ENCODE data around the gene TMEM165. TPM values are rescaled to one million over a fixed set of nuclear protein-coding genes. Genes with fewer than 3 reads are reported as not detected.
A peak's percentile ranks its signal among the peaks of the same experiment; 100 is the strongest.
"Not testable (repeated sequence)": the region's sequence is repeated elsewhere in the genome, so short reads cannot be mapped to it uniquely, and the experiment has no call there.

Gene TMEM165
- total RNA-seq, 4 donors from 2014 or later, result 167 to 286 (median 236) TPM

- Histone ChIP-seq H3K9me3 (no peaks in the 10 kb centered on the region), H3K4me1 (peaks cover 0 to 21% (median 0%) of the 10 kb centered on the region in 4 donors), H3K27ac (no peak overlapping the region), H3K4me3 (no peak overlapping the region), H3K36me3 (peaks cover 0 to 30% (median 0%) of the 10 kb centered on the region in 3 donors), H3K27me3 (no peaks in the 10 kb centered on the region)
- TF ChIP-seq CTCF (IDR thresholded peaks at IDR 0.05), result no peak
- no peak for TF ChIP-seq EP300 (IDR thresholded peaks at IDR 0.05)
- TF ChIP-seq POLR2A (IDR thresholded peaks at IDR 0.05), result no peak
- WGBS, 2 donors, result 78 to 80% methylated on average over 6 of the region's 6 CpGs
- DNase-seq (ENCODE audit: low spot score in 2 of 2), result no peak
Measured at GRCh38 chr4:55355555-55355954, 40.2 kb upstream of the TMEM165 start.

GRCh38 chr4:55356991-55357461, 38.7 kb upstream of the TMEM165 start:
- 84 to 89% methylated on average over 5 of the region's 5 CpGs for WGBS, 2 donors
- peaks cover 0 to 21% (median 0%) of the 10 kb centered on the region in 4 donors for H3K4me1 ChIP-seq
- no peak for DNase-seq (ENCODE audit: low spot score in 2 of 2)

GRCh38 chr4:55358246-55358645, 37.5 kb upstream of the TMEM165 start:
- Histone ChIP-seq H3K9me3 (no peaks in the 10 kb centered on the region), H3K27ac (no peak overlapping the region), H3K27me3 (no peaks in the 10 kb centered on the region), H3K36me3 (peaks cover 0 to 25% (median 0%) of the 10 kb centered on the region in 3 donors), H3K4me1 (peaks cover 0 to 21% (median 0%) of the 10 kb centered on the region in 4 donors), H3K4me3 (no peak overlapping the region)
- no peak for TF ChIP-seq CTCF (IDR thresholded peaks at IDR 0.05)
- 98 to 100% methylated on average over 2 of the region's 2 CpGs for WGBS, 2 donors
- DNase-seq (ENCODE audit: low spot score in 2 of 2), result no peak

More at GRCh38 chr4:55356991-55357461, 38.7 kb upstream of the TMEM165 start:
- Histone ChIP-seq H3K4me3 (no peak overlapping the region), H3K9me3 (no peaks in the 10 kb centered on the region), H3K27ac (no peak overlapping the region), H3K36me3 (peaks cover 0 to 33% (median 0%) of the 10 kb centered on the region in 3 donors), H3K27me3 (no peaks in the 10 kb centered on the region)
- TF ChIP-seq EP300 (IDR thresholded peaks at IDR 0.05) (no peak), CTCF (IDR thresholded peaks at IDR 0.05) (no peak), POLR2A (IDR thresholded peaks at IDR 0.05) (no peak)

GRCh38 chr4:55358668-55359067, 37.1 kb upstream of the TMEM165 start:
- DNase-seq (ENCODE audit: low spot score in 2 of 2), result no peak
- Histone ChIP-seq H3K36me3 (peaks cover 0 to 21% (median 0%) of the 10 kb centered on the region in 3 donors), H3K27me3 (no peaks in the 10 kb centered on the region), H3K4me1 (peaks cover 0 to 21% (median 0%) of the 10 kb centered on the region in 4 donors), H3K9me3 (no peaks in the 10 kb centered on the region), H3K27ac (peak overlapping the region in 2 of 4 donors; percentile 52), H3K4me3 (no peak overlapping the region)
- WGBS, 2 donors, result 40 to 56% methylated on average over 2 of the region's 2 CpGs
- TF ChIP-seq EP300 (IDR thresholded peaks at IDR 0.05) (peak in 1 of 2 donors; percentile 22), POLR2A (IDR thresholded peaks at IDR 0.05) (no peak)

GRCh38 chr4:55359397-55359916, 36.3 kb upstream of the TMEM165 start:
- peak overlapping the region in 2 of 4 donors; percentile 52 for H3K27ac ChIP-seq
- DNase-seq (ENCODE audit: low spot score in 2 of 2), result peak in 1 of 2 donors; percentile 24
- TF ChIP-seq CTCF (IDR thresholded peaks at IDR 0.05) (no peak), EP300 (IDR thresholded peaks at IDR 0.05) (peak in 1 of 2 donors; percentile 11), POLR2A (IDR thresholded peaks at IDR 0.05) (no peak)
- peaks cover 0 to 15% (median 0%) of the 10 kb centered on the region in 3 donors for H3K36me3 ChIP-seq
- H3K9me3 ChIP-seq, result no peaks in the 10 kb centered on the region
- 78 to 81% methylated on average over 8 of the region's 8 CpGs for WGBS, 2 donors
- no peaks in the 10 kb centered on the region for H3K27me3 ChIP-seq
- H3K4me3 ChIP-seq, result no peak overlapping the region
- peaks cover 0 to 27% (median 0%) of the 10 kb centered on the region in 4 donors for H3K4me1 ChIP-seq

- H3K27me3 ChIP-seq; H3K9me3 ChIP-seq; DNase-seq (ENCODE audit: low spot score in 2 of 2); H3K4me3 ChIP-seq: not testable (repeated sequence)
- peaks cover 0 to 36% (median 0%) of the 10 kb centered on the region in 3 donors for H3K36me3 ChIP-seq
- peaks cover 0 to 21% (median 0%) of the 10 kb centered on the region in 4 donors for H3K4me1 ChIP-seq
- WGBS, 2 donors, result 94 to 99% methylated on average over 9 of the region's 9 CpGs
- H3K27ac ChIP-seq, result peak overlapping the region in 3 of 4 donors; percentile 41 to 75 (median 62)
Measured at GRCh38 chr4:55362938-55363337, 32.8 kb upstream of the TMEM165 start.

All from tibial nerve (tissue), 4 donors.